Measurements from ENCODE around the gene XIRP2. TPM values are rescaled to one million over a fixed set of nuclear protein-coding genes. Genes with fewer than 3 reads are reported as not detected.
A peak's percentile ranks its signal among the peaks of the same experiment; 100 is the strongest.
"Not testable (repeated sequence)": the region's sequence is repeated elsewhere in the genome, so short reads cannot be mapped to it uniquely, and the experiment has no call there.

XIRP2 gene
- total RNA-seq, 2 donors from 2014 or later: not detected

- ATAC-seq (no peak), DNase-seq (no peak)
- Histone ChIP-seq H3K4me3 (no peak overlapping the region), H3K36me3 (replicated peaks in 1 of 2; ENCODE audit: insufficient read depth in 1 of 2, low read depth in 2 of 2) (no peaks in the 10 kb centered on the region), H3K9me3 (no peaks in the 10 kb centered on the region), H3K27me3 (no peaks in the 10 kb centered on the region), H3K4me1 (no peaks in the 10 kb centered on the region), H3K27ac (peak overlapping the region in 1 of 4 donors; percentile 41)
- TF ChIP-seq POLR2A (IDR thresholded peaks at IDR 0.05) (no peak), CTCF (IDR thresholded peaks at IDR 0.05) (no peak)
- intact Hi-C loops (cut with DNase I): no loop called here
These were observed 215.5 kb downstream of the XIRP2 start for GRCh38 chr2:167103757-167104133.

GRCh38 chr2:167104691-167105090 is 216.4 kb downstream of the XIRP2 start:
- TF ChIP-seq CTCF (IDR thresholded peaks at IDR 0.05) (no peak), POLR2A (IDR thresholded peaks at IDR 0.05) (no peak)
- 73% methylated on average over 3 of the region's 3 CpGs for WGBS, 2 donors
- ATAC-seq (no peak), DNase-seq (no peak)
- Histone ChIP-seq H3K27ac (no peak overlapping the region), H3K36me3 (replicated peaks in 1 of 2; ENCODE audit: insufficient read depth in 1 of 2, low read depth in 2 of 2) (no peaks in the 10 kb centered on the region), H3K27me3 (no peaks in the 10 kb centered on the region), H3K4me3 (no peak overlapping the region), H3K9me3 (no peaks in the 10 kb centered on the region), H3K4me1 (no peaks in the 10 kb centered on the region)
- intact Hi-C loops (cut with DNase I): no loop called here

GRCh38 chr2:167109682-167110081 is 221.4 kb downstream of the XIRP2 start:
- H3K9me3 ChIP-seq; H3K4me3 ChIP-seq; H3K27me3 ChIP-seq; H3K4me1 ChIP-seq; DNase-seq; H3K27ac ChIP-seq; intact Hi-C loops (cut with DNase I); ATAC-seq; H3K36me3 ChIP-seq (replicated peaks in 1 of 2; ENCODE audit: insufficient read depth in 1 of 2, low read depth in 2 of 2): not testable (repeated sequence)

GRCh38 chr2:167110345-167110744 is 222.1 kb downstream of the XIRP2 start:
- DNase-seq (no peak), ATAC-seq (no peak)
- no peak overlapping the region for H3K27ac ChIP-seq
- H3K4me3 ChIP-seq: no peak overlapping the region
- H3K4me1 ChIP-seq: no peaks in the 10 kb centered on the region
- no peaks in the 10 kb centered on the region for H3K9me3 ChIP-seq
- TF ChIP-seq CTCF (IDR thresholded peaks at IDR 0.05) (no peak), POLR2A (IDR thresholded peaks at IDR 0.05) (no peak)
- intact Hi-C loops (cut with DNase I): no loop called here
- H3K27me3 ChIP-seq: no peaks in the 10 kb centered on the region
- no peaks in the 10 kb centered on the region for H3K36me3 ChIP-seq (replicated peaks in 1 of 2; ENCODE audit: insufficient read depth in 1 of 2, low read depth in 2 of 2)

GRCh38 chr2:167114018-167114417 is 225.7 kb downstream of the XIRP2 start:
- 76 to 78% methylated on average over 4 of the region's 4 CpGs for WGBS, 2 donors
- Histone ChIP-seq H3K9me3 (no peaks in the 10 kb centered on the region), H3K4me1 (no peaks in the 10 kb centered on the region), H3K36me3 (replicated peaks in 1 of 2; ENCODE audit: insufficient read depth in 1 of 2, low read depth in 2 of 2) (no peaks in the 10 kb centered on the region), H3K27me3 (no peaks in the 10 kb centered on the region), H3K27ac (no peak overlapping the region), H3K4me3 (no peak overlapping the region)
- DNase-seq (no peak), ATAC-seq (no peak)
- intact Hi-C loops (cut with DNase I): no loop called here
- TF ChIP-seq CTCF (IDR thresholded peaks at IDR 0.05) (no peak), POLR2A (IDR thresholded peaks at IDR 0.05) (no peak)

Data from body of pancreas (tissue), 4 donors.